Measurements from ENCODE around the gene JAZF1.
A peak's percentile ranks its signal among the peaks of the same experiment; 100 is the strongest.

Gene JAZF1

GRCh38 chr7:28102797-28103196 lies 77.8 kb downstream of the JAZF1 start:
- no peak for DNase-seq

DNA sequence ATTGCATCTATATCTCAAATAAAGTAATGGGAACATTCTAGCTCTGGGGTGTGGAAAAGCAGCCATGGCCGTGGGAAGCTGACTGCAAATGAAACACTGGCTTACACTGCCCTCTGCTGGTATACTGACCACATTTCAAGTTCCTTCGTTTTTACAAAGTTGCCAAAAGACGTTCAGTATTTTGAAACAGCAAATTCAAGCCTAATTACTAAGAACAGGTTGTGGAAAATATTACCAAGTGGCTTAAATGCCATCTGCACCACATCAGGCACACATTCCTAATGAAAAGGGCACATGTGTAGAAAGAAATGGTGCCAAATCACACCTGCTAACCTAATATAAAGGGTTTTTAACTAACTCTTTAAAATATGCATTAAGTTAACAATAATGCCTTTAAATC lies 83.9 kb downstream of the JAZF1 start:
- DNase-seq: peak; percentile 66

DNA sequence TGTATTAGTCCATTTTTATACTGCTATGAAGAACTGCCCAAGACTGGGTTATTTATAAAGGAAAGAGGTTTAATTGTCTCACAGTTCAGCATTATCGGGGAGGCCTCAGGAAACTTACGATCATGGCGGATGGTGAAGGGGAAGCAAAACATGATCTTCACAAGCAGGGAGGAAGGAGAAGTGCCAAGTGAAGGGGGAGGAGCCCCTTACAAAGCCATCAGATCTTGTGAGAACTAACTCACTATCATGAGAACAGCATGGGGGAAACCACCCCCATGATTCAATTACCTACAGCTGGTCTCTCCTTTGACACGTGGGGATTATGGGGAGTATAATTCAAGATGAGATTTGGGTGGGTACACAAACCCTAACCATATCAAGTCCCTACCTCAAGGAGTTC lies 85.4 kb downstream of the JAZF1 start:
- no peak for DNase-seq

DNA sequence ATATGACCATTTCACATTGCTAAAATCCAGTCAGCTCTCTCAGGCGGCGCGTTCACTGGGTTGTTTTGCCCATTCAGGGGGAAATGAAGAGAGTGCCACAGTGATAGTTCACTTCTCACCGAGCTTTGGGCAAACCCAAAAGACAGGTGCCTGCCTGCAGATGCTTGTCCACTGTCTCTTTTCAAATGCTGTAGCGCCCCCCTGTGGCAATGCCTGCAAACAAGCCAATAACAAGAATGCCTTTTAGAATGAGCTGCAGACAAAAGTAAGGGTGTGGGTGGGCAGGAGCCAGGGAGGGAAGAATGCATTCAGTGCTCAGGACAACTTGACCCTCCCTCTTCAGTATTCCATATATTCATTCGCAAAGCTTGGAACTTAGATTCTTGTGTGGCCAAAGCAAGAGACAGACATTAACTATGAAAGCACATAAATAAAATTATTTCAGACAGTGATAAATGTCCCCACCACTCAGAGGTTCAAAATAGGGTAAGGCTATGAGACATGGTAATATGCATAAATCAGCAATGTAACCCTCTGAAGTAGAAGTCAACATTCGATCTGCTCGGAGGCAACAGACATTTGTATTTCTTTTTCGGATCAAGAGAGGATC lies 86.9 kb downstream of the JAZF1 start:
- DNase-seq: peak; percentile 66

DNA sequence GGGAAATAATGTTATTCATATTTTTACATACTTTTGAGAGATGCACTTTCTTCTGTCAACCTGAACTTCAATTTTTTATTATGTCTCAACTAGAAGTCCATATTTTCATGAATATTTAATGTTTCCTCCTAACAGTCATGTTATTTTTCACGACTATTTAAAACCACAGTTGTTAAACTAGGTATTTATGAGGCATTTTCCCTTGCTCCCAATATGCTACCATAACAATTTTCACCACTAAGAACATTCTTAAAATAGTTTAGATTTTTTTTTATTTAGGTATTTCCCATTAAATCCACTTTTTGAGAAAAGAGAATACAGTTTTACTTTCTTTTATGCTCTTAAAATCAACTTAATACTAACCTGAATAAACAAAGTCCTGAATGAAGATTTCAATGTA lies 89.4 kb downstream of the JAZF1 start:
- DNase-seq: no peak

DNA sequence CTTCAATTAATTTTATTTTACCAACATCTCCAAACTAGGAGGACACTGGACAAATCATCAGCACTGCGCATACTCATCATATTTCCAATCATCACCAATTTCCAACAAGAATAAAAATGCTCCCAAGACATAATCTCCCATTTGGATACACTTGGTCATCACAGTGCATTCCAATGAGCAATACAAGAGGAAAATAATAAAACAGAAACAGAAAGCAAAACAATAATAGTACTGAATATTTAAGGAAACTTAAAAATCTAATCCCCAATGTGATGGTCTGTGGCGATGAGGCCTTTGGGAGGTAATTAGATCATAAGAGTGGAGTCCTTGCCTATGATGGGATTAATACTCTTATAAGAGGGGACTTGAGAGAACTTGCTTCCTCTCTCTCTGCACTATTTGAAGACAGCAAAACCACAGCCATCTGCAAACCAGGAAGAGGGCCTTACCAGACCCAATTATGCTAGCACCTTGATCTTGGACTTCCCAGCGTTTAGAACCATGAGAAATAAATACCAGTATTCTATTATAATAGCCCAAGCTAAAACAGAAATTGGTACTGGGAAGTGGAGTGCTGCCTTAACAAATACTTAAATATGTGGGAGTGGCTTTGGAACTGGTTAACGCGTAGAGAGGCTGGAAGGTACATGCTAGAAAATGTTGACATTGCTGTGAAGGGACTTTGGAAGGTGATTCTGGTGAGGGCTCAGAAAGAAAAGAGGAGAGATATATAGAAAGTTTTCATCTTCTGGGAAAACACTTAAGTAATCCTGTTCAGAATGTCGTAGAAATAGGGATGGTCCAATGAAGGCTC lies 91.5 kb downstream of the JAZF1 start:
- DNase-seq: peak; percentile 33

GRCh38 chr7:28088032-28088431 lies 92.6 kb downstream of the JAZF1 start:
- DNase-seq: no peak

DNA sequence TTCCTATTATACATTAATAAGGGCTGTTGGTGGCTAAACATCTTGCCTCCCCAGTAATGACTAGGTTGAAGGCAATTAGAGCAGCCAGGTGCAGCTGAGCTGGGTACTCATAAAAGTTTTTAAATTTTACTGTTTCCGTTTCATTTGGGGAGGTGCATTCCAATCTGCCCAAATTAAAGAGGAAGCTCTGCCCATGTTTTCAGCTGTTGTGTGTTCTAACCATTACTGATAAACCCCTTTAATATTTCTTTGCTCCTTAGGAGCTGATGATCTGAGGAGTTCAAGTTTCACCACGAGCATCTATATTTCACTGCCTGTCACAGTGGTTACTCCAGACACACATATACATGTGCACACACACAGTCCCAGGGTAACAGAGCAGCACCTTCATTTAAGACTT lies 94.4 kb downstream of the JAZF1 start:
- no peak for DNase-seq

GRCh38 chr7:28083998-28084985 lies 96.3 kb downstream of the JAZF1 start:
- no peak for DNase-seq

GRCh38 chr7:28083164-28083997 lies 97.2 kb downstream of the JAZF1 start:
- DNase-seq: no peak

DNA sequence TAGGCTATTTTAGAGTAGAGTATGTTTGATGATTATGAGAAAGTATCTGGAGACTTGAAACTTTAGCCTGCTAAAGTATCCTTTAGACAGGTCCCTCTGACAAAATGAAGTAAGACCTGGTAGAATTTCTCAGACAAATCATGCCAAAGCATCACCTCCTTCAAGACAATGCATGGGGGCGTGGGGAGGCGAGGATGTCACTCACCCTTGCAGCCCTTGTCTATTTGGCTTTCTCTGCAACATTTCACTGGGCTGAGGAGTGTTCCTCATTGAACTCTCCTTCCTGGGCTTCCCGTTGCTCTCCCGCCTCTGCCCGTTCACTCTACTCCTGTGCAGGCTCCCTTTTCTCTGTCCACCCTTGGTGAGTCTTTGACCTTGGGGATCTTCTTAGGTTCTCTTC lies 98.5 kb downstream of the JAZF1 start:
- no peak for DNase-seq

DNA sequence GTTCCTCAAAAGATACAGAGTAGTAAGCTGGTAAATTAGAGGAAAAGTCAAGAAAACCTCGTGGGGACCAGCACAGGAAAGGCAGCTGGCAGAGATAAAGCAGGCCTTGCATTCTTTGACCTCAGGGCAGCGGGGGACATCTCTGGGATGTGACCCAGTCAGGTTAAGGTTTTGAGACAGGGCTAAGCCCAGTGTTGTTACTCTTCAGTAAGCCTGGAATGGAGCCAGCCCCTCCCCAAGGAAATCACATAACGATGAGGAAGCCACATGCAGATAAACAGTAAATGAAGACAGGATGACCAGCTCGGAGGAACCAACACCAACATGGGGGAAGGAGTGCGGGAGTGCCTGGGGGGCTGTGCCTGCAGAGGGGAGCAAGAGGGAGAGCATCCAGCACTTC lies 99.6 kb downstream of the JAZF1 start:
- no peak for DNase-seq

DNA sequence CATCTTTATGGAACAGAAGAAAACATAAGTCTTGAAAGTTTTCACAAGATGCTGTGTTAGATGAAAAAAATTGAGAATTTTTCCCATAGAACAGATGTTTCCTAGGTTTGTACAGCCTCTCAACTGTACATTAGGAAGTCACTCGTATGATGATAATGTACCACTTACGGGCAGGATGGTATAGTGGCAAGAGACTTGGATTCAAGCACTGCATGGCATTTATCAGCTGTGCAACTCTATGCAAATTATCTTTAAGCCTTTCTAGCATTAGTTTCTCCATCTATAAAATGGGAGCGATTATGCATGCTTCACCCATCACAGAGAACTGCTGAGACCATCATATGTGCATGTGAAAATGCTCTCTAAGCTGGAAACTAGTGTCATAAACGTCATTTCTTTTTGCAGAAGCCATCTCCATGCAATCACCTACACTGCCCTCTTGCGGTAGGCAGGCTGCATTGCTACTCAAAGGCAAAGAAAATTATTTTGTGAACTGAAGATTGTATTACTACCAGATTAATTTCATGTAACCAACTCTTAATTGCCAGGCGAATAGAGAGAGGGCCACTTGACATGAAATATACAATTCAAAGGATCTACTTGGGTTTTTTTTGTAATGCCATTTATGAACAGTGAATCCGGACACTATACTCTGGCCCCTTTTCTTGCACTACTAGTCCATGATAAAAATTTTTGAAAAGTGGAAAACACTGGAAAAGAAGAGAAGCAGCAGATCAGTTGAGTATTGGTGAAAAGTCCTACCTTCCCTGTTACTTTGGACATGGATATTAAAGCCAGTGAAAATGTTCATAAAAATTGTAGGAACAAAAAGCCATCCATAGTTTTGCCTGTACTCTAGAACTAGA lies 102.3 kb downstream of the JAZF1 start:
- DNase-seq: peak; percentile 32

- DNase-seq: no peak
Observed at GRCh38 chr7:28077616-28078015, 103.0 kb downstream of the JAZF1 start.

GRCh38 chr7:28076423-28077200 lies 104.0 kb downstream of the JAZF1 start:
- peak; percentile 2 for DNase-seq

GRCh38 chr7:28075674-28076358 lies 104.8 kb downstream of the JAZF1 start:
- DNase-seq: peak; percentile 8

GRCh38 chr7:28072876-28073514 lies 107.6 kb downstream of the JAZF1 start:
- no peak for DNase-seq

GRCh38 chr7:28071570-28071969 lies 109.0 kb downstream of the JAZF1 start:
- DNase-seq: no peak

- DNase-seq: no peak
Observed at GRCh38 chr7:28070297-28071055, 110.1 kb downstream of the JAZF1 start.
